Endothelial cell of umbilical vein (primary cell): Measurements from ENCODE around the gene FRMD4A.

Experiments used
- EZH2 ChIP-seq: IDR thresholded peaks from 2 replicates; pipeline ENCODE4 v1.6.1; 2012; ENCODE audit warnings: borderline replicate concordance, low read depth, mild to moderate bottlenecking, moderate library complexity, low read length, inconsistent platforms; ENCODE audit not compliant: severe bottlenecking
- FOS ChIP-seq: IDR thresholded peaks from 2 replicates; pipeline ENCODE4 v1.6.1; 2011; ENCODE audit warnings: mild to moderate bottlenecking, low read length, moderate library complexity, borderline replicate concordance; ENCODE audit not compliant: insufficient read depth
- MYC ChIP-seq: IDR thresholded peaks from one replicate; pipeline ENCODE4 v1.6.1; 2011; ENCODE audit warnings: mild to moderate bottlenecking, low read depth, low read length
- POLR2A ChIP-seq: IDR thresholded peaks from 2 replicates; pipeline ENCODE4 v1.6.1; 2012; ENCODE audit warnings: low read depth, mild to moderate bottlenecking, control low read depth, low read length
- TF ChIP-seq, protein P1 (sequence below), 2 donors: IDR thresholded peaks; 1 replicate in 1 of 2; 2 replicates in 1 of 2; pipeline ENCODE4 v1.5.1; 2011; ENCODE audit warnings: low read length in 2 of 2, mild to moderate bottlenecking in 2 of 2, moderate library complexity in 2 of 2, control low read depth in 1 of 2, inconsistent platforms in 1 of 2, low read depth in 1 of 2; ENCODE audit not compliant: insufficient read depth in 1 of 2; ENCODE audit errors: extremely low read depth in 1 of 2

- TF ChIP-seq, protein P1, sequence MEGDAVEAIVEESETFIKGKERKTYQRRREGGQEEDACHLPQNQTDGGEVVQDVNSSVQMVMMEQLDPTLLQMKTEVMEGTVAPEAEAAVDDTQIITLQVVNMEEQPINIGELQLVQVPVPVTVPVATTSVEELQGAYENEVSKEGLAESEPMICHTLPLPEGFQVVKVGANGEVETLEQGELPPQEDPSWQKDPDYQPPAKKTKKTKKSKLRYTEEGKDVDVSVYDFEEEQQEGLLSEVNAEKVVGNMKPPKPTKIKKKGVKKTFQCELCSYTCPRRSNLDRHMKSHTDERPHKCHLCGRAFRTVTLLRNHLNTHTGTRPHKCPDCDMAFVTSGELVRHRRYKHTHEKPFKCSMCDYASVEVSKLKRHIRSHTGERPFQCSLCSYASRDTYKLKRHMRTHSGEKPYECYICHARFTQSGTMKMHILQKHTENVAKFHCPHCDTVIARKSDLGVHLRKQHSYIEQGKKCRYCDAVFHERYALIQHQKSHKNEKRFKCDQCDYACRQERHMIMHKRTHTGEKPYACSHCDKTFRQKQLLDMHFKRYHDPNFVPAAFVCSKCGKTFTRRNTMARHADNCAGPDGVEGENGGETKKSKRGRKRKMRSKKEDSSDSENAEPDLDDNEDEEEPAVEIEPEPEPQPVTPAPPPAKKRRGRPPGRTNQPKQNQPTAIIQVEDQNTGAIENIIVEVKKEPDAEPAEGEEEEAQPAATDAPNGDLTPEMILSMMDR (IDR thresholded peaks at IDR 0.05; ENCODE audit: extremely low read depth in 1 of 2, insufficient read depth in 1 of 2, low read depth in 1 of 2, low read length in 2 of 2), result no peak
- TF ChIP-seq FOS, result no peak
- no peak for TF ChIP-seq MYC
- no peak for TF ChIP-seq POLR2A
- no peak for TF ChIP-seq EZH2
Measured at GRCh38 chr10:13907570-13907969, 423.2 kb downstream of the FRMD4A start.
